ENCODE measurements around the gene FIBCD1. TPM values are rescaled to one million over a fixed set of nuclear protein-coding genes. Genes with fewer than 3 reads are reported as not detected.

The FIBCD1 gene
- total and polyA plus RNA-seq, 2 of the 8 experiments (the other 6 are each of a cell fraction or from before 2014, with no cell fraction given) = 6.1 to 8.8 TPM

- no peak for FAIRE-seq
- Histone ChIP-seq H3K14ac (ENCODE audit: insufficient read length) (no peak overlapping the region), H3K27ac (ENCODE audit: low read depth, low read length) (no peak overlapping the region), H3K79me2 (ENCODE audit: control insufficient read depth in 1 of 2, insufficient read depth in 2 of 2, low read length in 2 of 2) (no peaks in the 10 kb centered on the region), H4K5ac (ENCODE audit: insufficient read length, low read depth, low read length) (no peak overlapping the region), H3K9ac (replicated peaks in 1 of 4; ENCODE audit: extremely low read depth in 1 of 4, low read depth in 3 of 4, low read length in 3 of 4) (no peak overlapping the region), H2BK120ac (replicated peaks; ENCODE audit: low read depth, low read length) (no peak overlapping the region), H2AK5ac (ENCODE audit: low read depth, low read length) (no peak overlapping the region), H3K23ac (ENCODE audit: insufficient read length) (no peak overlapping the region), H3K27me3 (replicated peaks in 1 of 4; ENCODE audit: control insufficient read depth in 3 of 4, extremely low read depth in 1 of 4, insufficient read depth in 3 of 4, low read length in 3 of 4) (no peaks in the 10 kb centered on the region), H3K56ac (replicated peaks; ENCODE audit: insufficient read length, low read depth, low read length) (no peak overlapping the region), H3K9me3 (ENCODE audit: insufficient read depth in 2 of 2, low read depth in 1 of 2, low read length in 1 of 2) (peaks cover 0 to 4% of the 10 kb centered on the region in 2 experiments; a peak in 1 of 4 replicates), H2BK12ac (ENCODE audit: low read depth, low read length) (no peak overlapping the region), H3K79me1 (ENCODE audit: low read depth, low read length) (no peaks in the 10 kb centered on the region), H4K20me1 (replicated peaks in 1 of 2; ENCODE audit: control insufficient read depth in 1 of 2, insufficient read depth in 2 of 2, low read length in 2 of 2) (no peaks in the 10 kb centered on the region), H3K18ac (ENCODE audit: extremely low read depth, low read length) (no peak overlapping the region), H2BK5ac (ENCODE audit: low read depth, low read length) (no peak overlapping the region), H4K8ac (ENCODE audit: extremely low read depth, insufficient read depth, low read length) (no peak overlapping the region), H3K4ac (replicated peaks; ENCODE audit: insufficient read length, low read depth, low read length) (no peak overlapping the region), H2BK15ac (ENCODE audit: low read length) (no peak overlapping the region), H3K4me1 (replicated peaks in 1 of 4; ENCODE audit: control insufficient read depth in 3 of 4, insufficient read depth in 4 of 4, low read length in 3 of 4) (no peaks in the 10 kb centered on the region), H2AFZ (ENCODE audit: low read length) (no peak overlapping the region), H3K4me3 (ENCODE audit: extremely low read depth in 1 of 4, insufficient read depth in 2 of 4, low read depth in 3 of 4, low read length in 4 of 4) (no peak overlapping the region), H3K36me3 (ENCODE audit: control insufficient read depth in 2 of 4, insufficient read depth in 4 of 4, low read length in 3 of 4) (no peaks in the 10 kb centered on the region), H3K23me2 (ENCODE audit: low read depth, low read length) (peaks cover 6% of the 10 kb centered on the region; the same call in 1 of the 2 replicates), H3K4me2 (ENCODE audit: insufficient read depth in 1 of 2, low read depth in 2 of 2, low read length in 2 of 2) (no peak overlapping the region), H2BK20ac (ENCODE audit: low read length) (no peak overlapping the region), H4K91ac (replicated peaks; ENCODE audit: insufficient read length, low read length) (no peak overlapping the region)
- DNase-seq (ENCODE audit: low read depth in 1 of 2, low spot score in 2 of 2) = no peak
- WGBS, 2 experiments (ENCODE audit: extremely low coverage in 1 of 2, insufficient coverage in 1 of 2, insufficient read length in 1 of 2, insufficient replicate concordance in 2 of 2, low coverage in 1 of 2, low lambda C conversion rate in 2 of 2, missing lambda C conversion rate in 1 of 2) = 87% methylated on average over 22 of the region's 22 CpGs; no CpG with 5 or more reads in 1 of the 2 experiments
- ChIA-PET CTCF (ENCODE audit: partially characterized antibody) (interaction anchor here (0.9 to 1.8 kb wide), 7 partner anchors 23 to 262 kb away, joined by 3 to 7 read pairs (median 4); no protein-coding TSS in a partner anchor), POLR2A (ENCODE audit: partially characterized antibody) (interaction anchor here (2.3 kb wide), 1 partner anchor 10 kb away, joined by 4 read pairs; no protein-coding TSS in a partner anchor)
- no peak for TF ChIP-seq EZH2 (IDR thresholded peaks at IDR 0.05; ENCODE audit: low read depth, low read length, severe bottlenecking)
- no peak for TF ChIP-seq RFX5 (IDR thresholded peaks at IDR 0.05; ENCODE audit: borderline replicate concordance, low read depth, low read length)
- TF ChIP-seq E2F6 (IDR thresholded peaks at IDR 0.05) = no peak
- no peak for TF ChIP-seq BACH1 (IDR thresholded peaks at IDR 0.05; ENCODE audit: low read length)
These were observed 23.6 kb upstream of the FIBCD1 start for GRCh38 chr9:130962418-130963316.
